Parathyroid adenoma (tissue), 2 donors: ENCODE results near the gene IQSEC3.

Experiments used
- H2AFZ ChIP-seq: fragments of 300-600 bp; sonication (generic); one replicate; pipeline ENCODE4 v1.7.0; 2017; ENCODE audit warnings: antibody characterized with exemption, mild to moderate bottlenecking
- H3K27ac ChIP-seq: fragments of 300-600 bp; sonication (generic); one replicate; pipeline ENCODE4 v1.7.0; 2017
- H3K27me3 ChIP-seq: fragments of 300-600 bp; sonication (generic); one replicate; pipeline ENCODE4 v1.7.0; 2017; ENCODE audit warnings: low read length; ENCODE audit not compliant: control insufficient read depth, insufficient read depth
- H3K36me3 ChIP-seq: fragments of 300-600 bp; sonication (generic); one replicate; pipeline ENCODE4 v1.7.0; 2017; ENCODE audit warnings: low read length; ENCODE audit not compliant: control insufficient read depth, insufficient read depth
- H3K4me1 ChIP-seq: fragments of 300-600 bp; sonication (generic); one replicate; pipeline ENCODE4 v1.7.0; 2017; ENCODE audit warnings: control low read depth
- H3K4me2 ChIP-seq: fragments of 300-600 bp; sonication (generic); one replicate; pipeline ENCODE4 v1.7.0; 2017; ENCODE audit warnings: low read length
- H3K4me3 ChIP-seq: fragments of 300-600 bp; sonication (generic); one replicate; pipeline ENCODE4 v1.7.0; 2017; ENCODE audit warnings: low read depth, low read length
- H3K79me2 ChIP-seq: fragments of 300-600 bp; sonication (generic); one replicate; pipeline ENCODE4 v1.7.0; 2017; ENCODE audit warnings: control low read depth
- H3K9ac ChIP-seq: fragments of 300-600 bp; sonication (generic); one replicate; pipeline ENCODE4 v1.7.0; 2017; ENCODE audit warnings: mild to moderate bottlenecking
- H3K9me3 ChIP-seq: fragments of 300-600 bp; sonication (generic); one replicate; pipeline ENCODE4 v1.7.0; 2017; ENCODE audit warnings: low read length; ENCODE audit not compliant: control insufficient read depth
- CTCF ChIP-seq: fragments of 300-600 bp; sonication (generic); IDR thresholded peaks from one replicate; pipeline ENCODE4 v1.7.0; 2017; ENCODE audit warnings: antibody characterized with exemption, mild to moderate bottlenecking
- donor health status: primary hyperparathyroidism.

The IQSEC3 gene

GRCh38 chr12:114626-115211 lies 48.2 kb downstream of the IQSEC3 start:
- Histone ChIP-seq H3K27me3 (no peaks in the 10 kb centered on the region), H3K9me3 (no peaks in the 10 kb centered on the region), H3K4me2 (no peak overlapping the region), H3K4me3 (no peak overlapping the region), H3K4me1 (peaks cover 16% of the 10 kb centered on the region), H2AFZ (no peak overlapping the region), H3K79me2 (peaks cover 28% of the 10 kb centered on the region), H3K9ac (no peak overlapping the region), H3K36me3 (no peaks in the 10 kb centered on the region), H3K27ac (no peak overlapping the region)
- TF ChIP-seq CTCF, result no peak

- H3K4me1 ChIP-seq, result peaks cover 16% of the 10 kb centered on the region
- TF ChIP-seq CTCF, result no peak
- no peaks in the 10 kb centered on the region for H3K36me3 ChIP-seq
- H3K9me3 ChIP-seq, result no peaks in the 10 kb centered on the region
- no peak overlapping the region for H3K27ac ChIP-seq
- no peak overlapping the region for H3K9ac ChIP-seq
- no peak overlapping the region for H3K4me3 ChIP-seq
- H3K4me2 ChIP-seq, result no peak overlapping the region
- no peak overlapping the region for H2AFZ ChIP-seq
- peaks cover 28% of the 10 kb centered on the region for H3K79me2 ChIP-seq
- no peaks in the 10 kb centered on the region for H3K27me3 ChIP-seq
These were observed 49.0 kb downstream of the IQSEC3 start for GRCh38 chr12:115518-115917.

GRCh38 chr12:115960-116915 lies 49.7 kb downstream of the IQSEC3 start:
- no peak for TF ChIP-seq CTCF
- peaks cover 28% of the 10 kb centered on the region for H3K79me2 ChIP-seq

GRCh38 chr12:117311-117710 lies 50.7 kb downstream of the IQSEC3 start:
- Histone ChIP-seq H3K9ac (no peak overlapping the region), H2AFZ (no peak overlapping the region), H3K4me3 (no peak overlapping the region), H3K36me3 (no peaks in the 10 kb centered on the region), H3K4me2 (no peak overlapping the region), H3K27me3 (no peaks in the 10 kb centered on the region), H3K27ac (no peak overlapping the region), H3K9me3 (no peaks in the 10 kb centered on the region), H3K79me2 (peaks cover 30% of the 10 kb centered on the region), H3K4me1 (peaks cover 15% of the 10 kb centered on the region)
- TF ChIP-seq CTCF, result no peak

More at GRCh38 chr12:115960-116915, 49.7 kb downstream of the IQSEC3 start:
- H3K27ac ChIP-seq, result no peak overlapping the region
- no peaks in the 10 kb centered on the region for H3K27me3 ChIP-seq
- no peak overlapping the region for H2AFZ ChIP-seq
- H3K9ac ChIP-seq, result no peak overlapping the region
- H3K9me3 ChIP-seq, result no peaks in the 10 kb centered on the region
- H3K4me2 ChIP-seq, result no peak overlapping the region
- peaks cover 16% of the 10 kb centered on the region for H3K4me1 ChIP-seq
- H3K4me3 ChIP-seq, result no peak overlapping the region
- no peaks in the 10 kb centered on the region for H3K36me3 ChIP-seq
